Testis (tissue), 3 donors: ENCODE data around the gene PCYT2. TPM values are rescaled to one million over a fixed set of nuclear protein-coding genes. Genes with fewer than 3 reads are reported as not detected.

ENCODE experiments used
- DNase-seq: peaks from one replicate; pipeline ENCODE4 v3.0.0-alpha.2; 2019
- H3K27ac ChIP-seq, 2 donors: fragments of 200-600 bp; sonication (generic); one replicate each; pipeline ENCODE4 v1.5.1; 2019
- H3K27me3 ChIP-seq: fragments of 200-600 bp; sonication (generic); one replicate; pipeline ENCODE4 v1.5.1; 2019
- H3K36me3 ChIP-seq: fragments of 200-600 bp; sonication (generic); one replicate; pipeline ENCODE4 v1.5.1; 2017; ENCODE audit warnings: low read depth; ENCODE audit errors: missing control alignments
- H3K4me1 ChIP-seq: fragments of 200-600 bp; sonication (generic); one replicate; pipeline ENCODE4 v1.5.1; 2019
- H3K4me3 ChIP-seq, 2 donors: fragments of 200-600 bp; sonication (generic); one replicate each; pipeline ENCODE4 v1.5.1; 2017 to 2019
- H3K9me3 ChIP-seq: fragments of 200-600 bp; sonication (generic); one replicate; pipeline ENCODE4 v1.5.1; 2017
- POLR2A ChIP-seq: fragments of 450-650 bp; IDR thresholded peaks from one replicate; pipeline ENCODE4 v1.6.1; 2017; ENCODE audit warnings: antibody characterized with exemption, mild to moderate bottlenecking, moderate library complexity
- WGBS, 2 donors: methylation state at CpG; one replicate each; pipeline ENCODE4 v1.1.5; 2018; 5-methylcytosine and 5-hydroxymethylcytosine counted together
- intact Hi-C: fragments of 100-400 bp; cut with DNase I; formaldehyde crosslinking; loops from one replicate; pipeline ENCODE4 v1.15.1; 2023; ENCODE audit warnings: low total_unique reads
- polyA plus RNA-seq: library from polyadenylated mRNA; stranded (reverse); fragments of 350-450 nt; fragmentation: Illumina TruSeq; extraction: RNeasy Lipid Tissue Mini Kit (QIAGEN cat#74804); gene quantifications from one replicate; pipeline ENCODE4 v1.2.3, GENCODE V29; 2014; ENCODE audit warnings: low read depth, low replicate concordance; ENCODE audit not compliant: insufficient read depth
- total RNA-seq, 2 donors: library from RNA; depleted of rRNA; stranded (reverse); fragments of >200 nt; gene quantifications; one replicate each; pipeline ENCODE4 v1.2.3, GENCODE V29; 2016
- TF ChIP-seq, protein P1 (sequence below), 3 experiments: fragments of 450-650 bp in 2 of 3; fragments of 200-600 bp in 1 of 3; sonication (generic) in 1 of 3; IDR thresholded peaks; one replicate each; pipeline ENCODE4 v1.5.1; 2016 to 2019; ENCODE audit warnings: antibody characterized with exemption in 3 of 3, mild to moderate bottlenecking in 2 of 3, moderate library complexity in 1 of 3

PCYT2 gene
- total and polyA plus RNA-seq, 3 donors from 2014 or later: 171 to 488 (median 438) TPM

DNA sequence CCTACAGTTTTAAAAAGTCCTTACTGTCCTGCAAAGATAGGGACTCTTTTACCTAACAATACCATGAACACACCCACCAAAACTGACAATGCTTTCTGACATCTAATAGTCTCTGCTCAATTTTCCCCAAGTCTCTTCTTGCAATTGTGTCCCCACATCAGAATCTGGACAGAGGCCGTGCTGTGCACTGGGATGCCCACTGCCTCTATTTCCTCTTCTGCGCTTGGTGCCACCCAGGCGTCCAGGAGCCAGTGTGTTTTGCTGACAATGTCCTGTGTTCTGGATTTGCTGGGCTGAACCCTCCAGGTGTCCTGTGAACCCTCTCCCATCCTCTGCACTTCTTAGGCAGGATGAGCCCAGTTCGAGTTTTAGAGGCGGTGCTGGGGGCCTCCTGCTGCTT lies 33.6 kb downstream of the PCYT2 start:
- no peak for DNase-seq
- H3K4me3 ChIP-seq: no peak overlapping the region
- H3K4me1 ChIP-seq: peaks cover under 1% of the 10 kb centered on the region
- no peaks in the 10 kb centered on the region for H3K27me3 ChIP-seq
- WGBS, 2 donors: 92 to 95% methylated on average over 5 of the region's 5 CpGs
- no peaks in the 10 kb centered on the region for H3K36me3 ChIP-seq
- no peaks in the 10 kb centered on the region for H3K9me3 ChIP-seq
- no peak overlapping the region for H3K27ac ChIP-seq
- intact Hi-C loops: no loop called here
- TF ChIP-seq, protein P1, sequence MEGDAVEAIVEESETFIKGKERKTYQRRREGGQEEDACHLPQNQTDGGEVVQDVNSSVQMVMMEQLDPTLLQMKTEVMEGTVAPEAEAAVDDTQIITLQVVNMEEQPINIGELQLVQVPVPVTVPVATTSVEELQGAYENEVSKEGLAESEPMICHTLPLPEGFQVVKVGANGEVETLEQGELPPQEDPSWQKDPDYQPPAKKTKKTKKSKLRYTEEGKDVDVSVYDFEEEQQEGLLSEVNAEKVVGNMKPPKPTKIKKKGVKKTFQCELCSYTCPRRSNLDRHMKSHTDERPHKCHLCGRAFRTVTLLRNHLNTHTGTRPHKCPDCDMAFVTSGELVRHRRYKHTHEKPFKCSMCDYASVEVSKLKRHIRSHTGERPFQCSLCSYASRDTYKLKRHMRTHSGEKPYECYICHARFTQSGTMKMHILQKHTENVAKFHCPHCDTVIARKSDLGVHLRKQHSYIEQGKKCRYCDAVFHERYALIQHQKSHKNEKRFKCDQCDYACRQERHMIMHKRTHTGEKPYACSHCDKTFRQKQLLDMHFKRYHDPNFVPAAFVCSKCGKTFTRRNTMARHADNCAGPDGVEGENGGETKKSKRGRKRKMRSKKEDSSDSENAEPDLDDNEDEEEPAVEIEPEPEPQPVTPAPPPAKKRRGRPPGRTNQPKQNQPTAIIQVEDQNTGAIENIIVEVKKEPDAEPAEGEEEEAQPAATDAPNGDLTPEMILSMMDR (IDR thresholded peaks at IDR 0.05): no peak
- TF ChIP-seq POLR2A: no peak

DNA sequence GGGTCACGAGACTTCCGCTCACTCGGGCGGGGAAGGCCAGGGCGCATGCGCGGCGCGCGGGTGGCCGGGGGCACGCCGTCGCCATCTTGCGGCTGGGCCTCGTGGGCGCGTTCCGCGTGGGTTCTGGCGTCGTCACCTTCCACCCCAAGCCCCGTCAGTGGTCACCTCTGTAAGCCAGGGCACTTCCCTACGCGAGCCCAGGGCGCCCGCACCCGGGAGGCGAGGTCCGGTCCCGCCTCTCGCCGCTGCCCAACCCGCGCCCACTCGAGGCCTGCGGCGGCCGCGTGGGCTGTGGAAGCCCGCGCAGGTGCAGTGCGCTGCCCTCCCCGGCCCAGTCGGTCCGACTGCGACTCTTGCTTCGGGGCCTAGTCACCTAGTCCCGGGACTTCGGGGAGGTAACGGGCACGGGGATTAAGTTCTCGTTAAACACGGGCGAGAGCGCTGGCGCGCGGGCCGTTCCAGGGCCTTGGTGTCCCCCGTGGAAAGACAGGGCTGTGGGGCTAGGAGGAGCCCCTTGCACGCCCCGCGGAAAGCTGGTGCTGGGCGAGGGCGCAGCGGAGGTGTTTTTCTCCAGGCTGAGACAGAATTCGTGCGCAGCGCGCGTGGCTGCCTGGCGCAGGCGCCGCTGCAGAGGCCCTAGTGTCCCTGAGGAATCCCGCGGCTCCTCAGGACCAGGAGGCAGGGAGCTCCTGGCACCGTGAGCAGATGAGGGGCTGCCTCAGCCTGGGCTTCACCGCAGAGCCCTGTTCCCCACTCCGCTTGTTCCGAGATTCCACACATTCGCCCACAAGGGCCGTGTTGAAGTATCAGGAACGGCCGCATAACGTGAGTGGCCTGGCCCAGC lies 39.6 kb downstream of the PCYT2 start:
- Histone ChIP-seq H3K4me3 (peak overlapping the region; percentile 87 to 92), H3K9me3 (no peaks in the 10 kb centered on the region), H3K27me3 (no peaks in the 10 kb centered on the region), H3K36me3 (no peaks in the 10 kb centered on the region), H3K27ac (peak overlapping the region; percentile 95 to 99), H3K4me1 (peaks cover 42% of the 10 kb centered on the region)
- DNase-seq: peak; percentile 93
- peak; percentile 92 for TF ChIP-seq POLR2A
- TF ChIP-seq, protein P1 (IDR thresholded peaks at IDR 0.05): peak in 2 of 3 experiments; percentile 26 to 40
- intact Hi-C loops: no loop called here
- WGBS, 2 donors: 0% methylated on average over 4 to 53 of the region's 86 CpGs

DNA sequence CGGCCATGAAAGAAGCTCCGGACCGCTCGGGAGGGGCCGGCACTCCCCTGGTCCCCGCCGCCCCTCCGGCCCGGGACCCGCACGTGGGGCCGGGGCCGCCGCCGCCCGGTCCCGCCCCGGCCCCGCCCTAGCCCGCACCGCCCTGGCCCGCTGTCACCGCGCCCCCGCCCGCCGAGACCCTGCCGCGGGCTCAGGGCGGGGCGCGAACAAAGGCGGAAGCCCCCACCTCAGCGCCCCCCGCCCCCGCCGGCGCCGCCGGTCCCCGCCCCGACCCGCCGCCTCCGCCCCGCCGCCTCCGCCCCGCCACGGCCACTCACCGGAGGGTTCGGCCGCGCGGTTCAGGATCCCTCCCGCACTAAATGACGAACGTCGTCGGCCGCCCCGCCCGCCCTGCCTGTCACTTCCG lies 40.2 kb downstream of the PCYT2 start, which contains the start of gene ARHGDIA:
Gene ARHGDIA, minus strand, starts transcription at position 357 of the 406 bp plus-strand sequence. CDS start 1,407 bp downstream, outside the sequence.
- WGBS, 2 donors: 0% methylated on average over 27 of the region's 64 CpGs; no CpG with 5 or more reads in 1 of the 2 donors
- no peaks in the 10 kb centered on the region for H3K27me3 ChIP-seq
- H3K36me3 ChIP-seq: no peaks in the 10 kb centered on the region
- H3K4me1 ChIP-seq: peaks cover 48% of the 10 kb centered on the region
- TF ChIP-seq, protein P1 (IDR thresholded peaks at IDR 0.05): no peak
- TF ChIP-seq POLR2A: no peak
- intact Hi-C loops: no loop called here
- DNase-seq: no peak
- H3K4me3 ChIP-seq: peak within 1 kb of the TSS; percentile 87 to 92
- peak within 1 kb of the TSS; percentile 95 to 99 for H3K27ac ChIP-seq
- no peaks in the 10 kb centered on the region for H3K9me3 ChIP-seq

DNA sequence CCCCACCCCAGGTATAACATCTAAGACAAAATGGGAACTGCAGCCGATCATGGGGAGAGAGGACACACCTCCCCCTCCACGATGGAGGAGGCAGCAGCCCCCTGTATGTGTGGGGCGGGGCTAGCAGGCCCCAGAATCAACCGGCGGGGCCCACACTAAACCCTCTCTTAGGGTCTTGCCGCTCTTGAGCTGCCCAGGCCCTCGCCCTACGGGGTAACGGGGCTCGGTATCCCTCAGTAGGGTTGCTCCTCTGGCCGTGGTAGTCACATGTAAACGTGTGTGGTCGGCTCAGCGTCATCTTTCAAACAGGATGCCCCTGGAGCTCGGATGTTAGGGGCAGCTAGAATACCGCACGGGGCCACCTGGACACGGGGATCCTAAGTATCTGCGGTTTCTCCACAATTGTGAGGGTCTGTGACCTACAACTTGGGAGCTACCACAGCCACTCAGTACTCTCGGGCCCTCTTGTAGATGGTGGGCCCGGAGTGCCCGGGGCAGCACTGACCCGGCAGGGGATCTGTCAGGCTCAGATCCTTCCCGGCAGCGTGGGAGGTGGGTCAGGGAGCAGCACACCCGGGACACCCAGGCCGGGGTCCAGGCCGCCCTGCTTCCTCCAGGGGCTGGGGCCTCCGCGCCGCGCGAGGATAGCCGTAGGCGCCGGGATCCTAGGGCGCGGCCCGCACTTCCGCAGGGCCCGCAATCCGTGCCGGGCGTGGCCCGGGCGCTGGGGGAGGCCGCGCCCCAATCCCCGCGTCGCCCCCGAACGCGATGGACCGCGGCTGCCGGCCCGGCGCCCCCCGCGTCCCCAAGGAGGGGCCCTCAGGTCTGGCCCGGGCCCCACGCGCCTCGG lies 40.8 kb downstream of the PCYT2 start:
- 1 to 2% methylated on average over 9 to 49 of the region's 65 CpGs for WGBS, 2 donors
- H3K4me1 ChIP-seq: peaks cover 51% of the 10 kb centered on the region
- intact Hi-C loops: no loop called here
- no peaks in the 10 kb centered on the region for H3K9me3 ChIP-seq
- peak overlapping the region; percentile 80 to 99 for H3K27ac ChIP-seq
- no peaks in the 10 kb centered on the region for H3K27me3 ChIP-seq
- TF ChIP-seq, protein P1 (IDR thresholded peaks at IDR 0.05): no peak
- no peak for TF ChIP-seq POLR2A
- H3K36me3 ChIP-seq: no peaks in the 10 kb centered on the region
- peak overlapping the region; percentile 77 to 92 for H3K4me3 ChIP-seq
- DNase-seq: peak; percentile 43
